ENCODE results near the gene HMCES. TPM values are rescaled to one million over a fixed set of nuclear protein-coding genes. Genes with fewer than 3 reads are reported as not detected.

HMCES gene
- total and polyA plus RNA-seq, 2 of the 13 experiments (the other 11 are each of a cell fraction or from before 2014, with no cell fraction given), result 16.1 to 37.5 TPM

GRCh38 chr3:129249284-129250065, 29.2 kb upstream of the HMCES start, which contains the start of gene COPG1 (continued):
- TF ChIP-seq, protein P1, sequence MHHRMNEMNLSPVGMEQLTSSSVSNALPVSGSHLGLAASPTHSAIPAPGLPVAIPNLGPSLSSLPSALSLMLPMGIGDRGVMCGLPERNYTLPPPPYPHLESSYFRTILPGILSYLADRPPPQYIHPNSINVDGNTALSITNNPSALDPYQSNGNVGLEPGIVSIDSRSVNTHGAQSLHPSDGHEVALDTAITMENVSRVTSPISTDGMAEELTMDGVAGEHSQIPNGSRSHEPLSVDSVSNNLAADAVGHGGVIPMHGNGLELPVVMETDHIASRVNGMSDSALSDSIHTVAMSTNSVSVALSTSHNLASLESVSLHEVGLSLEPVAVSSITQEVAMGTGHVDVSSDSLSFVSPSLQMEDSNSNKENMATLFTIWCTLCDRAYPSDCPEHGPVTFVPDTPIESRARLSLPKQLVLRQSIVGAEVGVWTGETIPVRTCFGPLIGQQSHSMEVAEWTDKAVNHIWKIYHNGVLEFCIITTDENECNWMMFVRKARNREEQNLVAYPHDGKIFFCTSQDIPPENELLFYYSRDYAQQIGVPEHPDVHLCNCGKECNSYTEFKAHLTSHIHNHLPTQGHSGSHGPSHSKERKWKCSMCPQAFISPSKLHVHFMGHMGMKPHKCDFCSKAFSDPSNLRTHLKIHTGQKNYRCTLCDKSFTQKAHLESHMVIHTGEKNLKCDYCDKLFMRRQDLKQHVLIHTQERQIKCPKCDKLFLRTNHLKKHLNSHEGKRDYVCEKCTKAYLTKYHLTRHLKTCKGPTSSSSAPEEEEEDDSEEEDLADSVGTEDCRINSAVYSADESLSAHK (CRISPR knock-in tag; IDR thresholded peaks at IDR 0.05; ENCODE audit: borderline replicate concordance), result no peak
- TF ChIP-seq ZNF282 (IDR thresholded peaks at IDR 0.05; ENCODE audit: partially characterized antibody) (no peak), MIER3 (CRISPR knock-in tag; IDR thresholded peaks at IDR 0.05; ENCODE audit: borderline replicate concordance) (no peak), CEBPG (CRISPR knock-in tag; IDR thresholded peaks at IDR 0.05) (no peak), ATAD3A (CRISPR knock-in tag; IDR thresholded peaks at IDR 0.05) (no peak), ZNF616 (CRISPR knock-in tag; IDR thresholded peaks at IDR 0.05; ENCODE audit: low read depth) (peak; percentile 13; the same call in 1 of the 2 replicates), SYNCRIP (IDR thresholded peaks at IDR 0.05; ENCODE audit: insufficient read depth, low read depth, low read length) (no peak), ETV6 (CRISPR knock-in tag; conservative IDR thresholded peaks at IDR 0.05) (peak; percentile 22; the same call in 1 of the 2 replicates), RBM39 (IDR thresholded peaks at IDR 0.05; ENCODE audit: low read depth, low read length, poor library complexity, severe bottlenecking) (peak; percentile 86), HDAC6 (IDR thresholded peaks at IDR 0.05; ENCODE audit: low read depth, low read length) (no peak), ZNF180 (CRISPR knock-in tag; IDR thresholded peaks at IDR 0.05; ENCODE audit: borderline replicate concordance, low read depth) (no peak), JUN (CRISPR knock-in tag; IDR thresholded peaks at IDR 0.05) (no peak), FOXM1 (CRISPR knock-in tag; IDR thresholded peaks at IDR 0.05) (no peak), ZNF781 (CRISPR knock-in tag; IDR thresholded peaks at IDR 0.05; ENCODE audit: borderline replicate concordance, not compliant biosample characterization) (no peak), TFDP2 (CRISPR knock-in tag; IDR thresholded peaks at IDR 0.05) (peak; percentile 43; the same call in 1 of the 2 replicates), AGO2 (optimal IDR thresholded peaks at IDR 0.05; ENCODE audit: low read depth, low read length) (peak; percentile 73), RCOR2 (CRISPR knock-in tag; IDR thresholded peaks at IDR 0.05) (no peak), HDAC1 (CRISPR knock-in tag; IDR thresholded peaks at IDR 0.05) (peak; percentile 69; the same call in 1 of the 2 replicates), GLI4 (CRISPR knock-in tag; IDR thresholded peaks at IDR 0.05; ENCODE audit: borderline replicate concordance) (0 out of 2 replicates have a peak, but pooled peaks have one; percentile 79), ZNF251 (CRISPR knock-in tag; IDR thresholded peaks at IDR 0.05) (no peak), DNMT1 (CRISPR knock-in tag; IDR thresholded peaks at IDR 0.05) (peak; percentile 78; the same call in 1 of the 2 replicates), EZH2 (conservative IDR thresholded peaks at IDR 0.05; ENCODE audit: low read depth, low read length) (no peak)
- TF ChIP-seq, protein P2, sequence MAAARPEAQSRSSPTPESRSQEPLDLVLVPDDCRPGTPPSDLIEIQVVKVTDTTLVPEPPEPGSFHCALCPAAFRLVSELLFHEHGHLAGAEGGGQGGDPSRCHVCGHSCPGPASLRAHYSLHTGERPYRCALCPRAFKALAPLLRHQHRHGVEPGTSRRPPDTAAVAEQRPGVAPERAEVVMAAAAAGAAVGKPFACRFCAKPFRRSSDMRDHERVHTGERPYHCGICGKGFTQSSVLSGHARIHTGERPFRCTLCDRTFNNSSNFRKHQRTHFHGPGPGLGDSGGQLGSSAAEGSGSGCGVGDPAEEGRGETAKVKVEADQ (CRISPR knock-in tag; IDR thresholded peaks at IDR 0.05; ENCODE audit: borderline replicate concordance), result peak; percentile 82
- TF ChIP-seq, protein P3, sequence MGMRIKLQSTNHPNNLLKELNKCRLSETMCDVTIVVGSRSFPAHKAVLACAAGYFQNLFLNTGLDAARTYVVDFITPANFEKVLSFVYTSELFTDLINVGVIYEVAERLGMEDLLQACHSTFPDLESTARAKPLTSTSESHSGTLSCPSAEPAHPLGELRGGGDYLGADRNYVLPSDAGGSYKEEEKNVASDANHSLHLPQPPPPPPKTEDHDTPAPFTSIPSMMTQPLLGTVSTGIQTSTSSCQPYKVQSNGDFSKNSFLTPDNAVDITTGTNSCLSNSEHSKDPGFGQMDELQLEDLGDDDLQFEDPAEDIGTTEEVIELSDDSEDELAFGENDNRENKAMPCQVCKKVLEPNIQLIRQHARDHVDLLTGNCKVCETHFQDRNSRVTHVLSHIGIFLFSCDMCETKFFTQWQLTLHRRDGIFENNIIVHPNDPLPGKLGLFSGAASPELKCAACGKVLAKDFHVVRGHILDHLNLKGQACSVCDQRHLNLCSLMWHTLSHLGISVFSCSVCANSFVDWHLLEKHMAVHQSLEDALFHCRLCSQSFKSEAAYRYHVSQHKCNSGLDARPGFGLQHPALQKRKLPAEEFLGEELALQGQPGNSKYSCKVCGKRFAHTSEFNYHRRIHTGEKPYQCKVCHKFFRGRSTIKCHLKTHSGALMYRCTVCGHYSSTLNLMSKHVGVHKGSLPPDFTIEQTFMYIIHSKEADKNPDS (CRISPR knock-in tag; IDR thresholded peaks at IDR 0.05), result peak; percentile 79; the same call in 1 of the 2 replicates
